ENCODE data around the gene FBXW8.

Gene FBXW8

GRCh38 chr12:117011988-117012805 is 101.4 kb downstream of the FBXW8 start:
- TF ChIP-seq GATA1 (IDR thresholded peaks at IDR 0.05; ENCODE audit: low read depth, low read length): no peak
- no peak for TF ChIP-seq POLR2A (IDR thresholded peaks at IDR 0.05; ENCODE audit: low read length)
- DNase-seq: no peak

GRCh38 chr12:117013726-117014125 is 103.0 kb downstream of the FBXW8 start:
- DNase-seq: no peak
- no peak for TF ChIP-seq POLR2A (IDR thresholded peaks at IDR 0.05; ENCODE audit: low read length)
- no peak for TF ChIP-seq GATA1 (IDR thresholded peaks at IDR 0.05; ENCODE audit: low read depth, low read length)

GRCh38 chr12:117014342-117014887 is 103.7 kb downstream of the FBXW8 start:
- TF ChIP-seq GATA1 (IDR thresholded peaks at IDR 0.05; ENCODE audit: low read depth, low read length) (no peak), POLR2A (IDR thresholded peaks at IDR 0.05; ENCODE audit: low read length) (no peak)
- no peak for DNase-seq

- no peak for TF ChIP-seq GATA1 (IDR thresholded peaks at IDR 0.05; ENCODE audit: low read depth, low read length)
- TF ChIP-seq POLR2A (IDR thresholded peaks at IDR 0.05; ENCODE audit: low read length): no peak
- no peak for DNase-seq
These were observed 105.1 kb downstream of the FBXW8 start for GRCh38 chr12:117015811-117016210.

GRCh38 chr12:117017807-117018206 is 107.1 kb downstream of the FBXW8 start:
- no peak for DNase-seq
- TF ChIP-seq POLR2A (IDR thresholded peaks at IDR 0.05; ENCODE audit: low read length): no peak
- TF ChIP-seq GATA1 (IDR thresholded peaks at IDR 0.05; ENCODE audit: low read depth, low read length): no peak

GRCh38 chr12:117018276-117018675 is 107.5 kb downstream of the FBXW8 start:
- TF ChIP-seq GATA1 (IDR thresholded peaks at IDR 0.05; ENCODE audit: low read depth, low read length) (no peak), POLR2A (IDR thresholded peaks at IDR 0.05; ENCODE audit: low read length) (no peak)
- DNase-seq: no peak

- TF ChIP-seq GATA1 (IDR thresholded peaks at IDR 0.05; ENCODE audit: low read depth, low read length): no peak
- no peak for TF ChIP-seq POLR2A (IDR thresholded peaks at IDR 0.05; ENCODE audit: low read length)
- DNase-seq: no peak
These were observed 107.9 kb downstream of the FBXW8 start for GRCh38 chr12:117018685-117019084.

- no peak for DNase-seq
- TF ChIP-seq POLR2A (IDR thresholded peaks at IDR 0.05; ENCODE audit: low read length) (no peak), GATA1 (IDR thresholded peaks at IDR 0.05; ENCODE audit: low read depth, low read length) (no peak)
These were observed 109.1 kb downstream of the FBXW8 start for GRCh38 chr12:117019866-117020265.

- TF ChIP-seq POLR2A (IDR thresholded peaks at IDR 0.05; ENCODE audit: low read length): no peak
- no peak for TF ChIP-seq GATA1 (IDR thresholded peaks at IDR 0.05; ENCODE audit: low read depth, low read length)
- no peak for DNase-seq
These were observed 109.9 kb downstream of the FBXW8 start for GRCh38 chr12:117020536-117021220.

GRCh38 chr12:117022465-117022864 is 111.7 kb downstream of the FBXW8 start:
- no peak for DNase-seq
- TF ChIP-seq GATA1 (IDR thresholded peaks at IDR 0.05; ENCODE audit: low read depth, low read length): no peak
- no peak for TF ChIP-seq POLR2A (IDR thresholded peaks at IDR 0.05; ENCODE audit: low read length)

GRCh38 chr12:117023998-117024960 is 113.5 kb downstream of the FBXW8 start:
- DNase-seq: no peak
- TF ChIP-seq POLR2A (IDR thresholded peaks at IDR 0.05; ENCODE audit: low read length): no peak

GRCh38 chr12:117024961-117025480 is 114.3 kb downstream of the FBXW8 start:
- no peak for DNase-seq
- TF ChIP-seq POLR2A (IDR thresholded peaks at IDR 0.05; ENCODE audit: low read length) (no peak), GATA1 (IDR thresholded peaks at IDR 0.05; ENCODE audit: low read depth, low read length) (no peak)

- peak; percentile 74 to 83 for DNase-seq
- TF ChIP-seq POLR2A (IDR thresholded peaks at IDR 0.05; ENCODE audit: low read length): no peak
- no peak for TF ChIP-seq GATA1 (IDR thresholded peaks at IDR 0.05; ENCODE audit: low read depth, low read length)
These were observed 114.9 kb downstream of the FBXW8 start for GRCh38 chr12:117025481-117026151.
